HG02610 (cell line): ENCODE data around the gene LYRM1.

Experiments used
- ATAC-seq: cut with Tn5 transposase; IDR thresholded peaks from one replicate; pipeline ENCODE4 v1.9.1; 2021; ENCODE audit warnings: mild to moderate bottlenecking, moderate library complexity; ENCODE audit not compliant: unreplicated experiment

The LYRM1 gene

GRCh38 chr16:20871941-20872815 lies 28.4 kb upstream of the LYRM1 start:
- no peak for ATAC-seq

- no peak for ATAC-seq
Observed at GRCh38 chr16:20873331-20873730, 27.2 kb upstream of the LYRM1 start.

DNA sequence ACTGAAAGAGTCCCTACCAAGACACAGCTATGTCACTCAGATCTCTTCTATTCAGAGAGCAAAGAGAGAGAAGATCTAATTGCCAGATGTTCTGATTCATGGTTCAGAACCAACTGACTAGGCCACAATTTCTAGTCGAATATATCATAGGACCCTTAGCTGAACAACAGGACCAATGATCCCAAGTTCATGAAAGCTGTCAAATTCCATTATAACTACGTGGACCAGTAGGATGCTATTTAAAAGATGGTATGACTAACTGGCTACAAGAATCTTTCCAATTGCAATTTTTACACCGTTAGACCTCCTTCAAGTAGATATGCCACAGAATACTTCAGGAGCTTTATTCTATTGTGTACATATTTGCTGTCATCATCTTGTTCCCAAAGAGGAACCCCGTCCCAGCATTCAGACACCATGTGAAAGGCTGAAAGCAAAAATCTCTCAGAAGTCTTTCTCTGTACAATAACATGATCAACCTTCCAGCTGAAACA lies 26.4 kb upstream of the LYRM1 start:
- ATAC-seq = no peak

DNA sequence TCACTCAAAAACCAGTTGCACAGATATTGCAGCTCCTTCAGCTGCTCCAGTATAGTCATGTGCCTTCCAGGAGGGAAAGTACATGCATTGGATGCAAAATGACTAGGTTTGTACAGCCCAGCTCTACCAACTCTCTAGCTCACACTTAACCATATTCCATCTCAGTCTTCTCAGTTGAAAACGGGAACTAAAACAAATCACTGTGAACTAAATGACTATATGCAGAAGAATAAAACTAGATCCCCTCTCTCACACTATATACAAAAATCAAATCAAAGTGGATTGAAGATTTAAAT lies 25.3 kb upstream of the LYRM1 start:
- ATAC-seq = no peak

GRCh38 chr16:20878682-20879147 lies 21.9 kb upstream of the LYRM1 start:
- ATAC-seq = no peak

GRCh38 chr16:20879175-20880040 lies 21.2 kb upstream of the LYRM1 start:
- ATAC-seq = peak; percentile 43

GRCh38 chr16:20880867-20881502 lies 19.6 kb upstream of the LYRM1 start:
- ATAC-seq = no peak

- ATAC-seq = no peak
Observed at GRCh38 chr16:20881503-20881878, 19.1 kb upstream of the LYRM1 start.

GRCh38 chr16:20883554-20884239 lies 16.9 kb upstream of the LYRM1 start:
- no peak for ATAC-seq

GRCh38 chr16:20884240-20884556 lies 16.4 kb upstream of the LYRM1 start:
- no peak for ATAC-seq

GRCh38 chr16:20886320-20886719 lies 14.3 kb upstream of the LYRM1 start:
- no peak for ATAC-seq

DNA sequence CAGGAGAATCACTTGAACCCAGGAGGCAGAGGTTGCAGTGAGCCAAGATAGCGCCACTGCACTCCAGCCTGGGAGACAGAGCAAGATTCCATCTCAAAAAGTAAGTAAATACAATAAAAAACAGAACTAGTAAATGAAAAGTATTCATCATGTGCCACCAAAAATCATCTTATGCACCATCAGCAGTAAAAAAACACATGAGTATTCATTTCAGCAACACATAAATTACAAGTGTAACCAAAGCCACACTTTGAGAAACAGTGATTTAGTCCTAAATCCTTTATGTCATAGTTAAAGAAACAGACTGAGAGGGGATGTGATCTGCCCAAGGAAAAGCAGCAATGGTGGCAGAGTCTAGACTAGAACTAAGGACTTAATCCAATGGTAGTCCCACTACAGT lies 13.4 kb upstream of the LYRM1 start:
- ATAC-seq = no peak

DNA sequence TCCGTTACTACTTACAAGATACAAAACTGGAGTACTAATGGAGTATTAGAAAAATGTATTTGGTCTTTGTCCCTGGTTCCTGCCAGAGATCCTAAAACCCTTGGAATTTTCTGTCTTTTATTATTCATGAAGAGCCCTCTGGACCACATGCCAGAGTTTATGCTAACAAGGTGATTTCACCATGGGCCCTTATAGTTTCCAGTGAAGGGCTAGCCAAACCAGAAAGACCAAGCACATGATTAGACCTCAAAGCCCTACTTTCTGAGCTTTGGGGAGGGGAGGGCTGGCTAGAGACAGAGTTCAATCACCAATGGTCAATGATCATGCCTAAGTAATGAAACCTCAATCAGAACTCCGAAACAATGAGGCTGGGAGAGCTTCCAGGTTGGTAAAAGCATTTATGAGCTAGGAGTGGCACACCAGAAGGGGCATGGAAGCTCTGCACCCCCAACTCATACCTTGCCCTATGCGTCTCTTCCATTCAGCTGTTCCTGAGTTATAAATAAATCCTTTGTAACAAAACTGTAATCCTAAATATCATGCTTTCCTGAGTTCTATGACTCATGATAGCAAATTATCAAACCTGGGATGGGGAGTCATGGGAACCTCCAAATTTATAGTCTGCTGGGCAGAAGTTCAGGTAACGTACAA lies 10.8 kb upstream of the LYRM1 start:
- no peak for ATAC-seq

DNA sequence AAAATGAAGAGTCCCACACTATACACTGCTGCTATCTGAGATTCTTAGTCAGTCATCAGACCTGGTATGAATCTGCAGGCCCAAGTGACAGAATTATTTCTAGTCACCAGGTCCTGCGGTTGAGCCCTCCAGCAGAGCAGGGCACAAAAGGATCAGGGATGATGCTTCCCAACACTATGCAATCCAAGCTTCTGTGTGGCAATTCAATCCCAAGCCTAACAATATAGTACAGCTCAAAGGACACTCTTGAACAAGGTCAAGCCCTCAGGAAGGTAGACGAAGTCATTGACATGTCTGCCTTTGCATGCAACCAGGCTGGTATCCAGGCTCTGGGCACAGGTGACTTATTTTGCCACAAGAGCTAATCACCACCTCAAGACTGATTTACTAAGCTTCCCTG lies 6.2 kb upstream of the LYRM1 start:
- no peak for ATAC-seq

GRCh38 chr16:20897253-20897897 lies 3.2 kb upstream of the LYRM1 start:
- ATAC-seq = no peak

DNA sequence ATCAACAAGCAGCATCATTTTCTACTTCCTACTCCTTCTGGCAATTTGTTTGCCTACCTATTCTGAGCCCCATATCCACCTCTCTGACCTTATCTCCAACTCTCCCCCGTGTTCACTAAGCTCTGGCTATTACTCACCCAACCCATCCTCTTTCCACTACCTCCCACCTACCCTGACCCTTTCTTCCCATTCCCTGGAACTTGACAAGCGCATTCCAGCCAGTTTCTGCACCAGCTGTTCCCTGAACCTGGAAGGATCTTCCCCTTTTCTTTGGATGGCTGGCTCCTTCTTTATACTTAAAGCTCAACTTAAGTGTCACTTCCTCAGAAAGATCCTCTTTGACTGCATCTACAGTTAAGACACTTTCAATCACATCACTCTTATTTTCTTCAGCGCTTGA lies 2.6 kb upstream of the LYRM1 start:
- ATAC-seq = no peak

DNA sequence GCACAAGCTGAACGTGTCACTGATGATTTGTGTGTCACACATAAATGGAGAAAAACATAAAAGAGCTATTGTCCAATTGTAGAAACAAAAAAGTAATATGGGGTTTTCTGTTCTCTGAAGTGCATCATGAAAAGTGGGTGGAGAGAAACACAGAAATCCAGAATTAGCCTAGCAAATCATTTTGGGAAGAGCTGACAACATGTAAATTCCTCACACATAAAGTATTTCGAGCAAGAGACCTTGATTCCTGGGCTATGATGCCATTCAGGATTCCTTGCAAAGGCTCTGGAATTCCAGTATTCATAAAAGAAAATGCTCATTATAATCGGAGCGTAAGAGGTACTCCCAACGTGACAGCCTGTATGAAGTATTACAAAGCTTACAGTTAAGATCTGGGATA lies 1.5 kb upstream of the LYRM1 start:
- no peak for ATAC-seq

GRCh38 chr16:20899477-20900298 lies 883 bp upstream of the LYRM1 start:
- ATAC-seq = no peak

DNA sequence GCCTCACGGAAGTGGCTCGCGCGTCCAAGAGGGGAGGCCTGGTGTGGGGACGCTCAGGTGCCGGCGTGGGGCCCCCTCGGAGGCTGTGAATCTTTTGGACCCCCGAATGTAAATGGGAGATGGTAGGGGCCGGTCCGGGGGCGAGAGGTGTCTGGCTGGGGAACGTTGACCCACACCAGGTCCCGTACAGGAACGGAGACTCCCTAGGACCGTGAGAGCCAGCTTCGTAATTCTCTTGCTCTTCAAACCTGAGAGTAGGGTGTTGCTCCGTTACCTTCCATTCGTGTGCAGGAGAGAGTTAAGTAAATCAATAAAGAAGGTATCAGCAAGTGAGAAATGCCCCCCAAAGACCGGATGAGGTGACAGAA lies 481 bp downstream of the LYRM1 start:
- no peak for ATAC-seq
